ENCODE data around the gene SCAMP1.

The SCAMP1 gene, protein sequence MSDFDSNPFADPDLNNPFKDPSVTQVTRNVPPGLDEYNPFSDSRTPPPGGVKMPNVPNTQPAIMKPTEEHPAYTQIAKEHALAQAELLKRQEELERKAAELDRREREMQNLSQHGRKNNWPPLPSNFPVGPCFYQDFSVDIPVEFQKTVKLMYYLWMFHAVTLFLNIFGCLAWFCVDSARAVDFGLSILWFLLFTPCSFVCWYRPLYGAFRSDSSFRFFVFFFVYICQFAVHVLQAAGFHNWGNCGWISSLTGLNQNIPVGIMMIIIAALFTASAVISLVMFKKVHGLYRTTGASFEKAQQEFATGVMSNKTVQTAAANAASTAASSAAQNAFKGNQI
- long read RNA-seq, full-length matches to known transcripts: 156 of 282 reads
- long read RNA-seq, partial matches to known transcripts: 4 of 282 reads
- long read RNA-seq, other reads (novel, unspliced or antisense): 122 of 282 reads

- Histone ChIP-seq H3K27ac (replicated peaks) (peak within 1 kb of the TSS; percentile 97), H3K27me3 (ENCODE audit: insufficient read depth, poor library complexity, severe bottlenecking) (no peaks in the 10 kb centered on the region), H3K4me3 (replicated peaks; ENCODE audit: insufficient read depth, low read length) (peak within 1 kb of the TSS; percentile 81)
- DNase-seq (ENCODE audit: low read depth in 1 of 2, low spot score in 1 of 2): peak; percentile 63 to 82
- TF ChIP-seq, protein P1, sequence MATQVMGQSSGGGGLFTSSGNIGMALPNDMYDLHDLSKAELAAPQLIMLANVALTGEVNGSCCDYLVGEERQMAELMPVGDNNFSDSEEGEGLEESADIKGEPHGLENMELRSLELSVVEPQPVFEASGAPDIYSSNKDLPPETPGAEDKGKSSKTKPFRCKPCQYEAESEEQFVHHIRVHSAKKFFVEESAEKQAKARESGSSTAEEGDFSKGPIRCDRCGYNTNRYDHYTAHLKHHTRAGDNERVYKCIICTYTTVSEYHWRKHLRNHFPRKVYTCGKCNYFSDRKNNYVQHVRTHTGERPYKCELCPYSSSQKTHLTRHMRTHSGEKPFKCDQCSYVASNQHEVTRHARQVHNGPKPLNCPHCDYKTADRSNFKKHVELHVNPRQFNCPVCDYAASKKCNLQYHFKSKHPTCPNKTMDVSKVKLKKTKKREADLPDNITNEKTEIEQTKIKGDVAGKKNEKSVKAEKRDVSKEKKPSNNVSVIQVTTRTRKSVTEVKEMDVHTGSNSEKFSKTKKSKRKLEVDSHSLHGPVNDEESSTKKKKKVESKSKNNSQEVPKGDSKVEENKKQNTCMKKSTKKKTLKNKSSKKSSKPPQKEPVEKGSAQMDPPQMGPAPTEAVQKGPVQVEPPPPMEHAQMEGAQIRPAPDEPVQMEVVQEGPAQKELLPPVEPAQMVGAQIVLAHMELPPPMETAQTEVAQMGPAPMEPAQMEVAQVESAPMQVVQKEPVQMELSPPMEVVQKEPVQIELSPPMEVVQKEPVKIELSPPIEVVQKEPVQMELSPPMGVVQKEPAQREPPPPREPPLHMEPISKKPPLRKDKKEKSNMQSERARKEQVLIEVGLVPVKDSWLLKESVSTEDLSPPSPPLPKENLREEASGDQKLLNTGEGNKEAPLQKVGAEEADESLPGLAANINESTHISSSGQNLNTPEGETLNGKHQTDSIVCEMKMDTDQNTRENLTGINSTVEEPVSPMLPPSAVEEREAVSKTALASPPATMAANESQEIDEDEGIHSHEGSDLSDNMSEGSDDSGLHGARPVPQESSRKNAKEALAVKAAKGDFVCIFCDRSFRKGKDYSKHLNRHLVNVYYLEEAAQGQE (IDR thresholded peaks at IDR 0.05; ENCODE audit: insufficient replicate concordance, low read depth): peak; percentile 42
- TF ChIP-seq POLR2AphosphoS5 (IDR thresholded peaks at IDR 0.05; ENCODE audit: low read depth) (peak; percentile 65), SPI1 (IDR thresholded peaks at IDR 0.05; ENCODE audit: borderline replicate concordance, low read depth) (peak; percentile 89), GABPA (IDR thresholded peaks at IDR 0.05; ENCODE audit: low read depth) (peak; percentile 32)
- TF ChIP-seq, protein P2, sequence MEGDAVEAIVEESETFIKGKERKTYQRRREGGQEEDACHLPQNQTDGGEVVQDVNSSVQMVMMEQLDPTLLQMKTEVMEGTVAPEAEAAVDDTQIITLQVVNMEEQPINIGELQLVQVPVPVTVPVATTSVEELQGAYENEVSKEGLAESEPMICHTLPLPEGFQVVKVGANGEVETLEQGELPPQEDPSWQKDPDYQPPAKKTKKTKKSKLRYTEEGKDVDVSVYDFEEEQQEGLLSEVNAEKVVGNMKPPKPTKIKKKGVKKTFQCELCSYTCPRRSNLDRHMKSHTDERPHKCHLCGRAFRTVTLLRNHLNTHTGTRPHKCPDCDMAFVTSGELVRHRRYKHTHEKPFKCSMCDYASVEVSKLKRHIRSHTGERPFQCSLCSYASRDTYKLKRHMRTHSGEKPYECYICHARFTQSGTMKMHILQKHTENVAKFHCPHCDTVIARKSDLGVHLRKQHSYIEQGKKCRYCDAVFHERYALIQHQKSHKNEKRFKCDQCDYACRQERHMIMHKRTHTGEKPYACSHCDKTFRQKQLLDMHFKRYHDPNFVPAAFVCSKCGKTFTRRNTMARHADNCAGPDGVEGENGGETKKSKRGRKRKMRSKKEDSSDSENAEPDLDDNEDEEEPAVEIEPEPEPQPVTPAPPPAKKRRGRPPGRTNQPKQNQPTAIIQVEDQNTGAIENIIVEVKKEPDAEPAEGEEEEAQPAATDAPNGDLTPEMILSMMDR (IDR thresholded peaks at IDR 0.05; ENCODE audit: insufficient read depth, low read length): no peak
Observed at GRCh38 chr5:78359831-78360673, at the start of gene SCAMP1. Gene SCAMP1 (plus strand): TSS chr5:78360617. CDS start chr5:78360672, 55 bp downstream.

DNA sequence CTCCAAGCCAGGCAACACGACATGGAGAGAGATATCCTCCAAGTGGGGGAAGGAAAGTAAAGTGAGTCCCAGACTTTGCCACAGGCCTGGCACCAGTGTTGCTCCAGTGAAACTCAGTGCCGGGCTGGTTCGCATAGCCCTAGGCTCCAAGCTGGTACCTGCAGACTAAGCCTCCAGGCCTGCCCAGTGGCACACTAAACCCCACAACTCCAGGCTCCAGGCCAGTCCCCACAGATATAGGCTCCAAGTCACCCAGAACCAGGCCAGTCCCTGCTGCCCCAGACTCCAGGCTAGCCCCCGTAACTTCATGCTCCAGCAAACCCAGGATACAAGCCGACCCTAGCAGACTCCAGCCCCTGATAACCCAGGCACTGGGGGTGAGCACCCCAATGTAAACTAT, 42.9 kb upstream of the SCAMP1 start:
- Histone ChIP-seq H3K4me3 (replicated peaks; ENCODE audit: insufficient read depth, low read length) (no peak overlapping the region), H3K27ac (replicated peaks) (no peak overlapping the region), H3K27me3 (ENCODE audit: insufficient read depth, poor library complexity, severe bottlenecking) (no peaks in the 10 kb centered on the region)
- TF ChIP-seq, protein P1 (IDR thresholded peaks at IDR 0.05; ENCODE audit: insufficient replicate concordance, low read depth): no peak
- TF ChIP-seq POLR2AphosphoS5 (IDR thresholded peaks at IDR 0.05; ENCODE audit: low read depth) (no peak), GABPA (IDR thresholded peaks at IDR 0.05; ENCODE audit: low read depth) (no peak), SPI1 (IDR thresholded peaks at IDR 0.05; ENCODE audit: borderline replicate concordance, low read depth) (no peak)
- TF ChIP-seq, protein P2 (IDR thresholded peaks at IDR 0.05; ENCODE audit: insufficient read depth, low read length): no peak
- no peak for DNase-seq (ENCODE audit: low read depth in 1 of 2, low spot score in 1 of 2)

DNA sequence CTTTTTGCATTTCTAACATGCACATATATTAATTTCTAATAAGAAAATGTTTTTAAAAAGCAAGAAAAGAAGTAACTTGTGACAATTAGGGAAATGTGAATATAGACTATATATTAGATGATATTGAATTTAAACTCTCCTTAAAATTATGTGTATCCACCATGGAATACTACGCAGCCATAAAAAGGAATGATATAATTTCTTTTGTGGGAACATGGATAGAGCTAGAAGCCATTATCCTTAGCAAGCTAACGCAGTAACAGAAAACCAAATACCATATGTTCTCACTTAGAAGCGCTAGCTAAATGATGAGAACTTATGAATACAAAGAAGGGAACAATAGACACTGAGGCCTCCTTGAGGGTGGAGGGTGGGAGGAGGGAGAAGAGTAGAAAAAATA, 42.1 kb upstream of the SCAMP1 start:
- Histone ChIP-seq H3K27me3 (ENCODE audit: insufficient read depth, poor library complexity, severe bottlenecking) (no peaks in the 10 kb centered on the region), H3K27ac (replicated peaks) (no peak overlapping the region), H3K4me3 (replicated peaks; ENCODE audit: insufficient read depth, low read length) (no peak overlapping the region)
- TF ChIP-seq, protein P1 (IDR thresholded peaks at IDR 0.05; ENCODE audit: insufficient replicate concordance, low read depth): no peak
- DNase-seq (ENCODE audit: low read depth in 1 of 2, low spot score in 1 of 2): no peak
